ENCODE results near the gene FBXL17.

FBXL17 gene

GRCh38 chr5:108148715-108149139 lies 233.2 kb downstream of the FBXL17 start:
- peaks cover 0 to 3% (median 0%) of the 10 kb centered on the region in 5 experiments for H3K9me3 ChIP-seq (ENCODE audit: control extremely low read depth in 1 of 5, control insufficient read depth in 4 of 5, insufficient read depth in 2 of 5, low read depth in 1 of 5, low read length in 4 of 5)
- POLR2A ChIA-PET: no interaction called here
- DNase-seq: peak; percentile 7 to 29 (median 24)
- H3K36me3 ChIP-seq (ENCODE audit: control insufficient read depth in 4 of 4, insufficient read depth in 4 of 4, low read length in 3 of 4): no peaks in the 10 kb centered on the region
- no peaks in the 10 kb centered on the region for H3K27me3 ChIP-seq (replicated peaks in 2 of 5; ENCODE audit: control insufficient read depth in 4 of 5, insufficient read depth in 5 of 5, low read length in 4 of 5)
- no peak overlapping the region for H3K4me3 ChIP-seq (ENCODE audit: control insufficient read depth in 1 of 7, extremely low read depth in 1 of 7, insufficient read depth in 4 of 7, low read depth in 2 of 7, low read length in 6 of 7)
- CTCF ChIA-PET: interaction anchor here (0.9 kb wide), 1 partner anchor 12 kb away, joined by 3 read pairs; no protein-coding TSS in a partner anchor
- no peak overlapping the region for H3K27ac ChIP-seq (ENCODE audit: insufficient read depth in 1 of 2, low read depth in 1 of 2, low read length in 2 of 2, poor library complexity in 1 of 2, severe bottlenecking in 2 of 2)
- H3K4me1 ChIP-seq (ENCODE audit: control extremely low read depth in 1 of 4, control insufficient read depth in 4 of 4, insufficient read depth in 4 of 4, low read length in 3 of 4): no peaks in the 10 kb centered on the region

GRCh38 chr5:108146222-108146621 lies 235.7 kb downstream of the FBXL17 start:
- no peaks in the 10 kb centered on the region for H3K9me3 ChIP-seq (ENCODE audit: control extremely low read depth in 1 of 5, control insufficient read depth in 4 of 5, insufficient read depth in 2 of 5, low read depth in 1 of 5, low read length in 4 of 5)
- DNase-seq: no peak
- no peaks in the 10 kb centered on the region for H3K27me3 ChIP-seq (replicated peaks in 2 of 5; ENCODE audit: control insufficient read depth in 4 of 5, insufficient read depth in 5 of 5, low read length in 4 of 5)
- no peak overlapping the region for H3K27ac ChIP-seq (ENCODE audit: insufficient read depth in 1 of 2, low read depth in 1 of 2, low read length in 2 of 2, poor library complexity in 1 of 2, severe bottlenecking in 2 of 2)
- H3K36me3 ChIP-seq (ENCODE audit: control insufficient read depth in 4 of 4, insufficient read depth in 4 of 4, low read length in 3 of 4): no peaks in the 10 kb centered on the region
- H3K4me3 ChIP-seq (ENCODE audit: control insufficient read depth in 1 of 7, extremely low read depth in 1 of 7, insufficient read depth in 4 of 7, low read depth in 2 of 7, low read length in 6 of 7): peak overlapping the region in 1 of 7 experiments; percentile 31
- H3K4me1 ChIP-seq (ENCODE audit: control extremely low read depth in 1 of 4, control insufficient read depth in 4 of 4, insufficient read depth in 4 of 4, low read length in 3 of 4): no peaks in the 10 kb centered on the region
- WGBS (ENCODE audit: insufficient coverage): no CpG with 5 or more reads among the region's 4 CpGs
- ChIA-PET CTCF (no interaction called here), POLR2A (no interaction called here)

- H3K27ac ChIP-seq (ENCODE audit: insufficient read depth in 1 of 2, low read depth in 1 of 2, low read length in 2 of 2, poor library complexity in 1 of 2, severe bottlenecking in 2 of 2): no peak overlapping the region
- ChIA-PET CTCF (no interaction called here), POLR2A (no interaction called here)
- no peaks in the 10 kb centered on the region for H3K27me3 ChIP-seq (replicated peaks in 2 of 5; ENCODE audit: control insufficient read depth in 4 of 5, insufficient read depth in 5 of 5, low read length in 4 of 5)
- no peak for DNase-seq
- no peak overlapping the region for H3K4me3 ChIP-seq (ENCODE audit: control insufficient read depth in 1 of 7, extremely low read depth in 1 of 7, insufficient read depth in 4 of 7, low read depth in 2 of 7, low read length in 6 of 7)
- no peaks in the 10 kb centered on the region for H3K4me1 ChIP-seq (ENCODE audit: control extremely low read depth in 1 of 4, control insufficient read depth in 4 of 4, insufficient read depth in 4 of 4, low read length in 3 of 4)
- H3K9me3 ChIP-seq (ENCODE audit: control extremely low read depth in 1 of 5, control insufficient read depth in 4 of 5, insufficient read depth in 2 of 5, low read depth in 1 of 5, low read length in 4 of 5): no peaks in the 10 kb centered on the region
- no CpG with 5 or more reads among the region's 1 CpG for WGBS (ENCODE audit: insufficient coverage)
- no peaks in the 10 kb centered on the region for H3K36me3 ChIP-seq (ENCODE audit: control insufficient read depth in 4 of 4, insufficient read depth in 4 of 4, low read length in 3 of 4)
Measured at GRCh38 chr5:108145351-108145750, 236.5 kb downstream of the FBXL17 start.

- no peak for DNase-seq
- no peaks in the 10 kb centered on the region for H3K9me3 ChIP-seq (ENCODE audit: control extremely low read depth in 1 of 5, control insufficient read depth in 4 of 5, insufficient read depth in 2 of 5, low read depth in 1 of 5, low read length in 4 of 5)
- no peaks in the 10 kb centered on the region for H3K27me3 ChIP-seq (replicated peaks in 2 of 5; ENCODE audit: control insufficient read depth in 4 of 5, insufficient read depth in 5 of 5, low read length in 4 of 5)
- no peak overlapping the region for H3K27ac ChIP-seq (ENCODE audit: insufficient read depth in 1 of 2, low read depth in 1 of 2, low read length in 2 of 2, poor library complexity in 1 of 2, severe bottlenecking in 2 of 2)
- WGBS (ENCODE audit: insufficient coverage): 100% methylated on average over 3 of the region's 4 CpGs
- H3K36me3 ChIP-seq (ENCODE audit: control insufficient read depth in 4 of 4, insufficient read depth in 4 of 4, low read length in 3 of 4): no peaks in the 10 kb centered on the region
- CTCF ChIA-PET: no interaction called here
- no peaks in the 10 kb centered on the region for H3K4me1 ChIP-seq (ENCODE audit: control extremely low read depth in 1 of 4, control insufficient read depth in 4 of 4, insufficient read depth in 4 of 4, low read length in 3 of 4)
- H3K4me3 ChIP-seq (ENCODE audit: control insufficient read depth in 1 of 7, extremely low read depth in 1 of 7, insufficient read depth in 4 of 7, low read depth in 2 of 7, low read length in 6 of 7): no peak overlapping the region
- POLR2A ChIA-PET: no interaction called here
Measured at GRCh38 chr5:108144332-108144731, 237.6 kb downstream of the FBXL17 start.

GRCh38 chr5:108143581-108143980 lies 238.3 kb downstream of the FBXL17 start:
- Histone ChIP-seq H3K27me3 (replicated peaks in 2 of 5; ENCODE audit: control insufficient read depth in 4 of 5, insufficient read depth in 5 of 5, low read length in 4 of 5) (no peaks in the 10 kb centered on the region), H3K9me3 (ENCODE audit: control extremely low read depth in 1 of 5, control insufficient read depth in 4 of 5, insufficient read depth in 2 of 5, low read depth in 1 of 5, low read length in 4 of 5) (no peaks in the 10 kb centered on the region), H3K4me3 (ENCODE audit: control insufficient read depth in 1 of 7, extremely low read depth in 1 of 7, insufficient read depth in 4 of 7, low read depth in 2 of 7, low read length in 6 of 7) (no peak overlapping the region), H3K36me3 (ENCODE audit: control insufficient read depth in 4 of 4, insufficient read depth in 4 of 4, low read length in 3 of 4) (no peaks in the 10 kb centered on the region), H3K27ac (ENCODE audit: insufficient read depth in 1 of 2, low read depth in 1 of 2, low read length in 2 of 2, poor library complexity in 1 of 2, severe bottlenecking in 2 of 2) (no peak overlapping the region), H3K4me1 (ENCODE audit: control extremely low read depth in 1 of 4, control insufficient read depth in 4 of 4, insufficient read depth in 4 of 4, low read length in 3 of 4) (no peaks in the 10 kb centered on the region)
- DNase-seq: no peak
- ChIA-PET POLR2A (no interaction called here), CTCF (no interaction called here)

GRCh38 chr5:108141676-108142075 lies 240.2 kb downstream of the FBXL17 start:
- no peak overlapping the region for H3K4me3 ChIP-seq (ENCODE audit: control insufficient read depth in 1 of 7, extremely low read depth in 1 of 7, insufficient read depth in 4 of 7, low read depth in 2 of 7, low read length in 6 of 7)
- no peaks in the 10 kb centered on the region for H3K4me1 ChIP-seq (ENCODE audit: control extremely low read depth in 1 of 4, control insufficient read depth in 4 of 4, insufficient read depth in 4 of 4, low read length in 3 of 4)
- no peaks in the 10 kb centered on the region for H3K9me3 ChIP-seq (ENCODE audit: control extremely low read depth in 1 of 5, control insufficient read depth in 4 of 5, insufficient read depth in 2 of 5, low read depth in 1 of 5, low read length in 4 of 5)
- H3K27ac ChIP-seq (ENCODE audit: insufficient read depth in 1 of 2, low read depth in 1 of 2, low read length in 2 of 2, poor library complexity in 1 of 2, severe bottlenecking in 2 of 2): no peak overlapping the region
- 100% methylated on average over 1 of the region's 2 CpGs for WGBS (ENCODE audit: insufficient coverage)
- ChIA-PET CTCF (no interaction called here), POLR2A (no interaction called here)
- DNase-seq: no peak
- H3K27me3 ChIP-seq (replicated peaks in 2 of 5; ENCODE audit: control insufficient read depth in 4 of 5, insufficient read depth in 5 of 5, low read length in 4 of 5): no peaks in the 10 kb centered on the region
- no peaks in the 10 kb centered on the region for H3K36me3 ChIP-seq (ENCODE audit: control insufficient read depth in 4 of 4, insufficient read depth in 4 of 4, low read length in 3 of 4)

GRCh38 chr5:108136493-108136892 lies 245.4 kb downstream of the FBXL17 start:
- POLR2A ChIA-PET: no interaction called here
- DNase-seq: no peak
- no CpG with 5 or more reads among the region's 2 CpGs for WGBS (ENCODE audit: insufficient coverage)
- Histone ChIP-seq H3K27me3 (replicated peaks in 2 of 5; ENCODE audit: control insufficient read depth in 4 of 5, insufficient read depth in 5 of 5, low read length in 4 of 5) (no peaks in the 10 kb centered on the region), H3K27ac (ENCODE audit: insufficient read depth in 1 of 2, low read depth in 1 of 2, low read length in 2 of 2, poor library complexity in 1 of 2, severe bottlenecking in 2 of 2) (no peak overlapping the region), H3K36me3 (ENCODE audit: control insufficient read depth in 4 of 4, insufficient read depth in 4 of 4, low read length in 3 of 4) (no peaks in the 10 kb centered on the region), H3K9me3 (ENCODE audit: control extremely low read depth in 1 of 5, control insufficient read depth in 4 of 5, insufficient read depth in 2 of 5, low read depth in 1 of 5, low read length in 4 of 5) (no peaks in the 10 kb centered on the region), H3K4me3 (ENCODE audit: control insufficient read depth in 1 of 7, extremely low read depth in 1 of 7, insufficient read depth in 4 of 7, low read depth in 2 of 7, low read length in 6 of 7) (no peak overlapping the region), H3K4me1 (ENCODE audit: control extremely low read depth in 1 of 4, control insufficient read depth in 4 of 4, insufficient read depth in 4 of 4, low read length in 3 of 4) (no peaks in the 10 kb centered on the region)
- CTCF ChIA-PET: no interaction called here

- DNase-seq: no peak
- ChIA-PET POLR2A (no interaction called here), CTCF (no interaction called here)
- Histone ChIP-seq H3K4me3 (ENCODE audit: control insufficient read depth in 1 of 7, extremely low read depth in 1 of 7, insufficient read depth in 4 of 7, low read depth in 2 of 7, low read length in 6 of 7) (no peak overlapping the region), H3K4me1 (ENCODE audit: control extremely low read depth in 1 of 4, control insufficient read depth in 4 of 4, insufficient read depth in 4 of 4, low read length in 3 of 4) (no peaks in the 10 kb centered on the region), H3K27me3 (replicated peaks in 2 of 5; ENCODE audit: control insufficient read depth in 4 of 5, insufficient read depth in 5 of 5, low read length in 4 of 5) (no peaks in the 10 kb centered on the region), H3K9me3 (ENCODE audit: control extremely low read depth in 1 of 5, control insufficient read depth in 4 of 5, insufficient read depth in 2 of 5, low read depth in 1 of 5, low read length in 4 of 5) (no peaks in the 10 kb centered on the region), H3K36me3 (ENCODE audit: control insufficient read depth in 4 of 4, insufficient read depth in 4 of 4, low read length in 3 of 4) (no peaks in the 10 kb centered on the region), H3K27ac (ENCODE audit: insufficient read depth in 1 of 2, low read depth in 1 of 2, low read length in 2 of 2, poor library complexity in 1 of 2, severe bottlenecking in 2 of 2) (no peak overlapping the region)
- WGBS (ENCODE audit: insufficient coverage): 83% methylated on average over 1 of the region's 1 CpG
Measured at GRCh38 chr5:108129129-108129528, 252.8 kb downstream of the FBXL17 start.
